HCT116 (cell line): ENCODE measurements around the gene CHP2. TPM values are rescaled to one million over a fixed set of nuclear protein-coding genes. Genes with fewer than 3 reads are reported as not detected.

ENCODE experiments used
- ATAC-seq: fragments of 200-7000 bp; cut with Tn5 transposase; 2 replicates; pipeline ENCODE4 v1.9.1; 2020; ENCODE audit warnings: mild to moderate bottlenecking, moderate library complexity
- BruUV-seq: library from RNA; stranded (reverse); fragments of 400-500 nt; replicated peaks from 2 replicates; lab custom pipeline; 2021; lab: Mats Ljungman, UMichigan
- CTCF ChIA-PET: fragments of 300-600 bp; sonication (Branson Sonifier 250); formaldehyde crosslinking; loops from one replicate; lab custom pipeline; 2021; ENCODE audit warnings: antibody characterized with exemption; lab: Charles Lee
- POLR2A ChIA-PET: fragments of 300-600, 350-600 bp; sonication (Branson Sonifier 250); formaldehyde crosslinking; loops from one replicate; lab custom pipeline; 2021; ENCODE audit warnings: antibody characterized with exemption; lab: Charles Lee
- RAD21 ChIA-PET, 2 experiments: fragments of 300-600 bp; sonication (Branson Sonifier 250); formaldehyde crosslinking; loops; one replicate each; lab custom pipeline; 2023; ENCODE audit warnings: low total read pairs in 2 of 2; ENCODE audit not compliant: uncharacterized antibody in 2 of 2, unreplicated experiment in 2 of 2, low non-redundant PET in 1 of 2; lab: Charles Lee
- DNase-seq: peaks from one replicate; pipeline ENCODE4 v3.0.0-alpha.2; 2010; ENCODE audit warnings: low read depth, low spot score
- H2AFZ ChIP-seq: fragments of 200-600 bp; shearing (Covaris generic), sonication (generic); 2 replicates; pipeline ENCODE4 v1.6.1; 2017; ENCODE audit warnings: low read depth, mixed run types, mixed read lengths, antibody characterized with exemption, low read length; ENCODE audit not compliant: poor library complexity, severe bottlenecking
- H3K27ac ChIP-seq: 2 replicates; pipeline ENCODE4 v1.5.1; 2012; ENCODE audit warnings: low read depth, low read length
- H3K27me3 ChIP-seq: fragments of 200-600 bp; sonication (generic); 2 replicates; pipeline ENCODE4 v1.6.1; 2016; ENCODE audit warnings: mixed run types, low read length, mixed read lengths; ENCODE audit not compliant: insufficient read depth
- H3K36me3 ChIP-seq, 2 experiments: fragments of 200-500 bp in 1 of 2; fragments of 200-600 bp in 1 of 2; sonication (Bioruptor generic) in 1 of 2; sonication (generic) in 1 of 2; 2 replicates each; pipeline versions ENCODE4 v1.5.1 to v1.6.1; 2014 to 2016; ENCODE audit warnings: low read length in 2 of 2, inconsistent platforms in 1 of 2, mixed read lengths in 1 of 2, mixed run types in 1 of 2; ENCODE audit not compliant: insufficient read depth in 2 of 2, control insufficient read depth in 1 of 2
- H3K4me1 ChIP-seq, 2 experiments: fragments of 200-600 bp in 1 of 2; sonication (generic) in 1 of 2; 2 replicates each; pipeline versions ENCODE4 v1.5.1 to v1.6.1; 2012 to 2017; ENCODE audit warnings: low read length in 2 of 2, inconsistent platforms in 1 of 2, mild to moderate bottlenecking in 1 of 2, mixed read lengths in 1 of 2, mixed run types in 1 of 2, moderate library complexity in 1 of 2; ENCODE audit not compliant: insufficient read depth in 2 of 2, control insufficient read depth in 1 of 2
- H3K4me2 ChIP-seq: fragments of 200-600 bp; sonication (generic); 2 replicates; pipeline ENCODE4 v1.6.1; 2017; ENCODE audit warnings: mixed run types, low read length, mixed read lengths
- H3K4me3 ChIP-seq, 2 experiments: fragments of 200-600 bp in 1 of 2; sonication (generic) in 1 of 2; replicated peaks in 1 of 2; 2 replicates each; pipeline ENCODE4 v1.5.1; 2011 to 2016; ENCODE audit warnings: low read length in 2 of 2, control low read depth in 1 of 2, low read depth in 1 of 2, mild to moderate bottlenecking in 1 of 2, mixed read lengths in 1 of 2, mixed run types in 1 of 2
- H3K79me2 ChIP-seq: fragments of 200-600 bp; sonication (generic); 2 replicates; pipeline ENCODE4 v1.6.1; 2017; ENCODE audit warnings: mild to moderate bottlenecking, mixed run types, low read length, moderate library complexity, mixed read lengths; ENCODE audit not compliant: insufficient read depth
- H3K9ac ChIP-seq: fragments of 200-600 bp; sonication (generic); 2 replicates; pipeline ENCODE4 v1.6.1; 2016; ENCODE audit warnings: low read length, mixed read lengths
- H3K9me2 ChIP-seq: fragments of 200-600 bp; sonication (generic), shearing (Covaris generic); 2 replicates; pipeline ENCODE4 v1.6.1; 2017; ENCODE audit warnings: mixed run types, mild to moderate bottlenecking, moderate library complexity; ENCODE audit not compliant: insufficient read depth
- H3K9me3 ChIP-seq, 2 experiments: fragments of 200-500 bp in 1 of 2; fragments of 200-600 bp in 1 of 2; sonication (Bioruptor generic) in 1 of 2; sonication (generic) in 1 of 2; 2 replicates each; pipeline ENCODE4 v1.6.1; 2014 to 2017; ENCODE audit warnings: low read length in 2 of 2, mixed read lengths in 2 of 2, inconsistent platforms in 1 of 2, low read depth in 1 of 2, mild to moderate bottlenecking in 1 of 2, mixed run types in 1 of 2, moderate library complexity in 1 of 2; ENCODE audit not compliant: control insufficient read depth in 1 of 2, insufficient read depth in 1 of 2
- H4K20me1 ChIP-seq: fragments of 200-600 bp; sonication (generic), shearing (Covaris generic); 2 replicates; pipeline ENCODE4 v1.6.1; 2017; ENCODE audit warnings: mixed run types, mild to moderate bottlenecking, moderate library complexity; ENCODE audit not compliant: insufficient read depth
- ATF3 ChIP-seq: IDR thresholded peaks from 2 replicates; pipeline ENCODE4 v1.6.1; 2012
- CEBPB ChIP-seq: IDR thresholded peaks from 2 replicates; pipeline ENCODE4 v1.6.1; 2012; ENCODE audit warnings: low read depth
- ELF1 ChIP-seq: IDR thresholded peaks from 2 replicates; pipeline ENCODE4 v1.6.1; 2012; ENCODE audit warnings: low read depth, borderline replicate concordance
- EZH2 ChIP-seq: fragments of 200-600 bp; sonication (generic); IDR thresholded peaks from 2 replicates; pipeline ENCODE4 v1.6.1; 2017; ENCODE audit warnings: antibody characterized with exemption, mixed run types
- EZH2phosphoT487 ChIP-seq: fragments of 200-600 bp; IDR thresholded peaks from 2 replicates; pipeline ENCODE4 v1.6.1; 2018; ENCODE audit warnings: antibody characterized with exemption, borderline replicate concordance
- JUND ChIP-seq: IDR thresholded peaks from 2 replicates; pipeline ENCODE4 v1.6.1; 2012
- RAD21 ChIP-seq: IDR thresholded peaks from 2 replicates; pipeline ENCODE4 v1.6.1; 2012; ENCODE audit warnings: low read depth, mild to moderate bottlenecking
- REST ChIP-seq: IDR thresholded peaks from 2 replicates; pipeline ENCODE4 v1.6.1; 2012; ENCODE audit warnings: low read depth
- SIN3A ChIP-seq: IDR thresholded peaks from 2 replicates; pipeline ENCODE4 v1.6.1; 2012; ENCODE audit warnings: low read depth
- SP1 ChIP-seq: IDR thresholded peaks from 2 replicates; pipeline ENCODE4 v1.6.1; 2012; ENCODE audit warnings: low read depth
- ZFX ChIP-seq: fragments of 450-650 bp; IDR thresholded peaks from 2 replicates; pipeline ENCODE4 v1.6.1; 2017
- intact Hi-C: fragments of 100-400 bp; cut with micrococcal nuclease; formaldehyde crosslinking; loops from 2 replicates; pipeline ENCODE4 v1.10.0; 2022
- total RNA-seq: library from RNA; stranded (reverse); gene quantifications from one replicate; pipeline ENCODE4 v1.2.1, GENCODE V29; 2021; ENCODE audit not compliant: unreplicated experiment

Gene CHP2
- total RNA-seq, 1 experiment from 2014 or later = not detected

GRCh38 chr16:23745263-23745662, 9.6 kb upstream of the CHP2 start:
- Histone ChIP-seq H2AFZ (no peak overlapping the region), H3K9me2 (no peaks in the 10 kb centered on the region), H3K79me2 (no peaks in the 10 kb centered on the region), H3K27me3 (peaks cover 12% of the 10 kb centered on the region; the same call in 1 of the 2 replicates), H3K4me2 (no peak overlapping the region), H3K9me3 (no peaks in the 10 kb centered on the region), H3K9ac (no peak overlapping the region), H3K27ac (no peak overlapping the region), H4K20me1 (no peaks in the 10 kb centered on the region), H3K36me3 (no peaks in the 10 kb centered on the region), H3K4me3 (no peak overlapping the region), H3K4me1 (no peaks in the 10 kb centered on the region)
- RAD21 ChIA-PET = no interaction called here
- intact Hi-C loops = no loop called here
- CTCF ChIA-PET = no interaction called here
- no peak for TF ChIP-seq CEBPB
- TF ChIP-seq RAD21 = no peak
- no peak for TF ChIP-seq JUND
- no peak for TF ChIP-seq REST
- no peak for TF ChIP-seq ATF3
- TF ChIP-seq ZFX = no peak
- TF ChIP-seq SIN3A = no peak
- no peak for TF ChIP-seq SP1
- no peak for TF ChIP-seq EZH2
- no peak for TF ChIP-seq ELF1
- no peak for TF ChIP-seq EZH2phosphoT487
- no TSS peak for BruUV-seq
- DNase-seq (no peak), ATAC-seq (no peak)
- POLR2A ChIA-PET = no interaction called here
